DND-41 (cell line): ENCODE measurements around the gene EEA1.

Source experiments
- ATAC-seq: fragments of 200-7000 bp; cut with Tn5 transposase; 3 replicates; pipeline ENCODE4 v1.9.1; 2021; ENCODE audit warnings: low read depth; ENCODE audit not compliant: insufficient read depth
- DNase-seq: peaks from one replicate; pipeline ENCODE4 v3.0.0-alpha.2; 2020
- H2AFZ ChIP-seq: 2 replicates; pipeline ENCODE4 v1.6.0; 2012; ENCODE audit warnings: low read depth, low read length
- H3K27ac ChIP-seq: 2 replicates; pipeline ENCODE4 v1.5.1; 2012; ENCODE audit warnings: low read length, inconsistent platforms
- H3K27me3 ChIP-seq: fragments of 200-600 bp; sonication (generic); 2 replicates; pipeline ENCODE4 v1.6.0; 2012; ENCODE audit warnings: low read length, mild to moderate bottlenecking, inconsistent platforms; ENCODE audit not compliant: insufficient read depth, poor library complexity
- H3K36me3 ChIP-seq: 2 replicates; pipeline ENCODE4 v1.5.1; 2012; ENCODE audit warnings: low read length, inconsistent platforms; ENCODE audit not compliant: insufficient read depth
- H3K4me1 ChIP-seq: 2 replicates; pipeline ENCODE4 v1.5.1; 2012; ENCODE audit warnings: mild to moderate bottlenecking, low read length; ENCODE audit not compliant: insufficient read depth
- H3K4me2 ChIP-seq: 2 replicates; pipeline ENCODE4 v1.6.0; 2012; ENCODE audit warnings: mild to moderate bottlenecking, moderate library complexity, low read length, inconsistent platforms; ENCODE audit not compliant: insufficient read depth
- H3K4me3 ChIP-seq, 2 experiments: fragments of 200-600 bp in 1 of 2; shearing (Covaris generic) in 1 of 2; 2 replicates each; pipeline ENCODE4 v1.5.1; 2012 to 2016; ENCODE audit warnings: inconsistent platforms in 2 of 2, low read length in 2 of 2, mild to moderate bottlenecking in 2 of 2, low read depth in 1 of 2, moderate library complexity in 1 of 2
- H3K79me2 ChIP-seq: 2 replicates; pipeline ENCODE4 v1.6.0; 2012; ENCODE audit warnings: low read length, inconsistent platforms; ENCODE audit not compliant: insufficient read depth
- H3K9ac ChIP-seq: 2 replicates; pipeline ENCODE4 v1.6.0; 2012; ENCODE audit warnings: low read depth, mild to moderate bottlenecking, inconsistent platforms, low read length, moderate library complexity
- H3K9me3 ChIP-seq: 2 replicates; pipeline ENCODE4 v1.5.1; 2012; ENCODE audit warnings: low read length, moderate library complexity, mild to moderate bottlenecking, inconsistent platforms; ENCODE audit not compliant: insufficient read depth, severe bottlenecking
- H4K20me1 ChIP-seq: 2 replicates; pipeline ENCODE4 v1.6.0; 2012; ENCODE audit warnings: low read length; ENCODE audit not compliant: insufficient read depth
- CTCF ChIP-seq: IDR thresholded peaks from 2 replicates; pipeline ENCODE4 v1.5.1; 2012; ENCODE audit warnings: borderline replicate concordance, low read length, moderate library complexity, mild to moderate bottlenecking; ENCODE audit not compliant: poor library complexity, severe bottlenecking; ENCODE audit errors: extremely low read depth
- EZH2 ChIP-seq: IDR thresholded peaks from 3 replicates; pipeline ENCODE4 v1.6.1; 2012; ENCODE audit warnings: borderline replicate concordance, low read depth, mild to moderate bottlenecking, moderate library complexity, low read length, inconsistent platforms; ENCODE audit not compliant: severe bottlenecking

The EEA1 gene

GRCh38 chr12:92736605-92737004, 192.5 kb downstream of the EEA1 start:
- Histone ChIP-seq H3K27ac (no peak overlapping the region), H3K9ac (no peak overlapping the region), H3K4me2 (no peak overlapping the region), H3K4me1 (no peaks in the 10 kb centered on the region), H3K27me3 (no peaks in the 10 kb centered on the region), H3K36me3 (no peaks in the 10 kb centered on the region), H3K79me2 (no peaks in the 10 kb centered on the region), H3K4me3 (no peak overlapping the region), H4K20me1 (no peaks in the 10 kb centered on the region), H3K9me3 (no peaks in the 10 kb centered on the region), H2AFZ (no peak overlapping the region)
- no peak for ATAC-seq
- no peak for TF ChIP-seq EZH2
- no peak for DNase-seq

GRCh38 chr12:92735131-92735721, 193.9 kb downstream of the EEA1 start:
- no peaks in the 10 kb centered on the region for H3K4me1 ChIP-seq
- no peaks in the 10 kb centered on the region for H4K20me1 ChIP-seq
- no peak for DNase-seq
- no peak overlapping the region for H3K4me2 ChIP-seq
- H3K27me3 ChIP-seq: no peaks in the 10 kb centered on the region
- H3K9me3 ChIP-seq: no peaks in the 10 kb centered on the region
- no peak overlapping the region for H3K9ac ChIP-seq
- no peak overlapping the region for H3K27ac ChIP-seq
- TF ChIP-seq CTCF (no peak), EZH2 (no peak)
- no peak; the same call in 2 of the 3 replicates for ATAC-seq
- H3K4me3 ChIP-seq: no peak overlapping the region
- H3K36me3 ChIP-seq: no peaks in the 10 kb centered on the region
- no peak overlapping the region for H2AFZ ChIP-seq
- no peaks in the 10 kb centered on the region for H3K79me2 ChIP-seq

- no peaks in the 10 kb centered on the region for H3K9me3 ChIP-seq
- no peaks in the 10 kb centered on the region for H3K36me3 ChIP-seq
- H3K79me2 ChIP-seq: no peaks in the 10 kb centered on the region
- no peak overlapping the region for H3K4me3 ChIP-seq
- no peak overlapping the region for H2AFZ ChIP-seq
- no peak for TF ChIP-seq CTCF
- TF ChIP-seq EZH2: no peak
- no peak overlapping the region for H3K4me2 ChIP-seq
- ATAC-seq (no peak), DNase-seq (no peak)
- H3K4me1 ChIP-seq: no peaks in the 10 kb centered on the region
- no peak overlapping the region for H3K9ac ChIP-seq
- H4K20me1 ChIP-seq: no peaks in the 10 kb centered on the region
- H3K27me3 ChIP-seq: no peaks in the 10 kb centered on the region
- H3K27ac ChIP-seq: no peak overlapping the region
Observed at GRCh38 chr12:92733661-92734060, 195.4 kb downstream of the EEA1 start.

GRCh38 chr12:92733181-92733580, 195.9 kb downstream of the EEA1 start:
- Histone ChIP-seq H2AFZ (no peak overlapping the region), H3K27me3 (no peaks in the 10 kb centered on the region), H3K9me3 (no peaks in the 10 kb centered on the region), H4K20me1 (no peaks in the 10 kb centered on the region), H3K27ac (no peak overlapping the region), H3K4me2 (no peak overlapping the region), H3K4me1 (no peaks in the 10 kb centered on the region), H3K79me2 (no peaks in the 10 kb centered on the region), H3K36me3 (no peaks in the 10 kb centered on the region), H3K9ac (no peak overlapping the region), H3K4me3 (no peak overlapping the region)
- ATAC-seq (no peak), DNase-seq (no peak)
- no peak for TF ChIP-seq CTCF
- TF ChIP-seq EZH2: no peak
